ENCODE measurements around the gene SH3PXD2A. TPM values are rescaled to one million over a fixed set of nuclear protein-coding genes. Genes with fewer than 3 reads are reported as not detected.

Gene SH3PXD2A
- polyA plus RNA-seq, 4 donors, result 2.2 to 28.3 (median 8.7) TPM

DNA sequence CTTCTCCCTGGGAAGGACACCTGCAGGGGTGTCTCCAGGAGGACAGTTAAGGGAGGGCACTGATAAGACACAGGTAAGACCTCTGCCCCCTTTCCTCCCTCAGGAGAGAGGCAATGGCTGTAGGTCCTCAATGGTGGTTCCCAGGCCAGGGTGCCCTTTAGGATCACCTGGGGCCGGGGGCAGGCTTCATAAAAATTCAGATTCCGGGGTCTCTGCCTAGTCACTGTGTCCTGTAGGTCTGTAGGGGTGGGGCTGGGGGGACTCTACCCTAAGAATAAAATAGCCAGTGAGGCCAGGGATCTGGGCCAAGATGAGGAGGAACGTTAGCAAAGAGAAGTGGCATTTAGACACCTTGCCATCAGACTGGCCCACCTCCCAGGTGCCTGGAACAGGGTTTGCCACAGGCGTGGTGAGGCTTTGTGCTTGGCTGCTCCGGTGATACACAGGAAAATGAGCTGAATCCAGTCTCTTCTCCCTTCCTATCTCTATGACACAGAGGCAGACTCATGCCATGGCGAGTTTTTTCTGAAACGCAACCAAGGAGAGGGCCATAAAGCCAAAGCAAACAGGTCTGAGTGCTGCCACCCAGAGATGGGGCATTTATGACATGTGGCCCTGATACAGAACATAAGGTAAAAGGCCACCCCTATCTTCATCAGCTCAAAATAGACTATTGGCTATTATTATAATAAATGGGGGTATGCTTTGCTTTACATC, 52.6 kb downstream of the SH3PXD2A start:
- H3K4me1 ChIP-seq (ENCODE audit: control insufficient read depth in 3 of 3, insufficient read depth in 2 of 3, low read depth in 1 of 3, low read length in 2 of 3), result peaks cover 5 to 54% (median 6%) of the 10 kb centered on the region in 3 donors
- H3K27ac ChIP-seq (ENCODE audit: low read depth in 1 of 3, low read length in 2 of 3), result peak overlapping the region in 1 of 3 donors; percentile 68
- DNase-seq (peak; percentile 69 to 74), FAIRE-seq (no peak)
- no peaks in the 10 kb centered on the region for H3K27me3 ChIP-seq (ENCODE audit: control insufficient read depth in 3 of 3, insufficient read depth in 3 of 3, low read length in 3 of 3)
- no peak overlapping the region for H3K4me3 ChIP-seq (ENCODE audit: low read depth in 1 of 3, low read length in 3 of 3)
- peaks cover 0 to 36% (median 0%) of the 10 kb centered on the region in 3 donors for H3K36me3 ChIP-seq (ENCODE audit: control insufficient read depth in 3 of 3, insufficient read depth in 2 of 3, low read depth in 1 of 3, low read length in 3 of 3)
- WGBS, 3 donors, result 47 to 63% (median 48%) methylated on average over 7 of the region's 7 CpGs
- no peaks in the 10 kb centered on the region for H3K9me3 ChIP-seq (ENCODE audit: control insufficient read depth in 2 of 2, insufficient read depth in 1 of 2, low read depth in 1 of 2, low read length in 1 of 2)

DNA sequence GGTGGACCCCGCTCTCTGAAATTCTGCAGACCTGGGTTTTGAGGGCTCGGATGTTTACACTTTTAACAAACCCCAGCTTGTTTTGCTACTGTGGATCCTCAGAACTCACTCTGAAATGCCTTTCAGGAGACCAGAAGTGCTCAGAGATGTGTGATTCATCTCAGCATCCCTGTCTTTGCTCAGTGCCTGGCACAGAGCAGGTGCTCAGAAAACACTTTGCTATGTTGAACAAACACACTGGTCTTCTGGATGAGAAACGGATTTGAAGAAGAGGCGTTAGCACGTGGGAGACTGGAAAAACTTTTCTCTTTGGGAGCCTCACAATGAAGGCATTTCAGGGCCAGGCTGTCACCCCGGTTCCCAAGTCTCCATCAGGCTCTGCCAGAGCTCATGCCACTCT, 53.3 kb downstream of the SH3PXD2A start:
- H3K36me3 ChIP-seq (ENCODE audit: control insufficient read depth in 3 of 3, insufficient read depth in 2 of 3, low read depth in 1 of 3, low read length in 3 of 3), result peaks cover 0 to 40% (median 0%) of the 10 kb centered on the region in 3 donors
- no peaks in the 10 kb centered on the region for H3K27me3 ChIP-seq (ENCODE audit: control insufficient read depth in 3 of 3, insufficient read depth in 3 of 3, low read length in 3 of 3)
- DNase-seq (no peak), FAIRE-seq (no peak)
- peak overlapping the region in 1 of 3 donors; percentile 68 for H3K27ac ChIP-seq (ENCODE audit: low read depth in 1 of 3, low read length in 2 of 3)
- 59 to 77% (median 76%) methylated on average over 6 of the region's 6 CpGs for WGBS, 3 donors
- H3K4me3 ChIP-seq (ENCODE audit: low read depth in 1 of 3, low read length in 3 of 3), result no peak overlapping the region
- peaks cover 5 to 49% (median 6%) of the 10 kb centered on the region in 3 donors for H3K4me1 ChIP-seq (ENCODE audit: control insufficient read depth in 3 of 3, insufficient read depth in 2 of 3, low read depth in 1 of 3, low read length in 2 of 3)
- H3K9me3 ChIP-seq (ENCODE audit: control insufficient read depth in 2 of 2, insufficient read depth in 1 of 2, low read depth in 1 of 2, low read length in 1 of 2), result no peaks in the 10 kb centered on the region

GRCh38 chr10:103800789-103801540, 54.4 kb downstream of the SH3PXD2A start:
- H3K27me3 ChIP-seq (ENCODE audit: control insufficient read depth in 3 of 3, insufficient read depth in 3 of 3, low read length in 3 of 3), result no peaks in the 10 kb centered on the region
- H3K36me3 ChIP-seq (ENCODE audit: control insufficient read depth in 3 of 3, insufficient read depth in 2 of 3, low read depth in 1 of 3, low read length in 3 of 3), result peaks cover 0 to 44% (median 0%) of the 10 kb centered on the region in 3 donors
- H3K4me1 ChIP-seq (ENCODE audit: control insufficient read depth in 3 of 3, insufficient read depth in 2 of 3, low read depth in 1 of 3, low read length in 2 of 3), result peaks cover 5 to 38% (median 6%) of the 10 kb centered on the region in 3 donors
- WGBS, 3 donors, result 16 to 44% (median 22%) methylated on average over 10 of the region's 10 CpGs
- H3K4me3 ChIP-seq (ENCODE audit: low read depth in 1 of 3, low read length in 3 of 3), result no peak overlapping the region
- H3K27ac ChIP-seq (ENCODE audit: low read depth in 1 of 3, low read length in 2 of 3), result peak overlapping the region in 2 of 3 donors; percentile 53 to 69
- no peak for FAIRE-seq
- DNase-seq, result peak; percentile 61 to 69
- no peaks in the 10 kb centered on the region for H3K9me3 ChIP-seq (ENCODE audit: control insufficient read depth in 2 of 2, insufficient read depth in 1 of 2, low read depth in 1 of 2, low read length in 1 of 2)

DNA sequence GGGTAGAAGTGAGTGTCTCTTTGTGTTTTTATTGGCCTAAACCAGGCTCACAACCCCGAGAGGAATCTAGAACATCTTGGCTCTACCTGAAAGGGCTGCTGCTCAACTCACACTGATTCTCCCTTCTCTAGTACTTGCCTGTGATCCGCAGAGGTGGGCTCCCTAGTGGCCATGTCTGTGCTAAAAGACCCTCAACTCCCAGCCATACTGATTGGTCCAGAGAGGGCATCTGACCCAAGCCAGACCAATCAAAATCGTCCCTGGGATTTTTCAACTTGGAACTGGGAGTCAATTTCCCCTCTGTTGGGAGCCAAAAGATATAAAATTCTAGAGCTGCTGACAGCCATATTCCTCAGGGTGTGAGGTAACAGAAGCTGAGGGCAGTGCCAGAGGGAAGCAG, 55.3 kb downstream of the SH3PXD2A start:
- H3K27ac ChIP-seq (ENCODE audit: low read depth in 1 of 3, low read length in 2 of 3), result peak overlapping the region in 2 of 3 donors; percentile 53 to 69

DNA sequence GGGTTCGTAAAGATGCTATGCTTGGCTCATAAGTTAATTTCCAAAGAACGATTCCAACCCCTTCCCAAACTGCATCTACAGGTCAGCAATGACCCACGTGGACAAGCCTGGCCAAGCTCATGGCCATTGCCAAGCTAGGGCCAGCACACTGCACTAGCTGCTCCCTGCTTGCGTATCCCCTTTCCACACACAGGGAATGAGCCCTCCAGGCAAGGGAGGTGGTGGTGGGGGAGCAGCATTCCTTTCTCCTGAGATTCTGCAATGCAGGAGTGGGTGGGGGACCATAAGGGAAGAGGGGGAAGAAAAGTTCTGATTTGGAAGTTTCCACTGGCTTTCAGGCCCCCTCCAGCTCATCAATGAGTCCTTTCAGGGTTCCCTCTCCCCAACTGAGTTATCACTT, 56.0 kb downstream of the SH3PXD2A start:
- Histone ChIP-seq H3K4me1 (ENCODE audit: control insufficient read depth in 3 of 3, insufficient read depth in 2 of 3, low read depth in 1 of 3, low read length in 2 of 3) (peaks cover 5 to 49% (median 10%) of the 10 kb centered on the region in 3 donors), H3K36me3 (ENCODE audit: control insufficient read depth in 3 of 3, insufficient read depth in 2 of 3, low read depth in 1 of 3, low read length in 3 of 3) (peaks cover 0 to 44% (median 0%) of the 10 kb centered on the region in 3 donors), H3K9me3 (ENCODE audit: control insufficient read depth in 2 of 2, insufficient read depth in 1 of 2, low read depth in 1 of 2, low read length in 1 of 2) (no peaks in the 10 kb centered on the region), H3K27ac (ENCODE audit: low read depth in 1 of 3, low read length in 2 of 3) (no peak overlapping the region), H3K27me3 (ENCODE audit: control insufficient read depth in 3 of 3, insufficient read depth in 3 of 3, low read length in 3 of 3) (no peaks in the 10 kb centered on the region), H3K4me3 (ENCODE audit: low read depth in 1 of 3, low read length in 3 of 3) (no peak overlapping the region)
- DNase-seq (no peak), FAIRE-seq (no peak)
- WGBS, 3 donors, result 95 to 96% (median 95%) methylated on average over 4 of the region's 4 CpGs

More for the DNA sequence above, 55.3 kb downstream of the SH3PXD2A start:
- WGBS, 3 donors, result 88 to 95% (median 92%) methylated on average over 3 of the region's 3 CpGs
- H3K27me3 ChIP-seq (ENCODE audit: control insufficient read depth in 3 of 3, insufficient read depth in 3 of 3, low read length in 3 of 3), result no peaks in the 10 kb centered on the region
- DNase-seq (no peak), FAIRE-seq (no peak)
- H3K9me3 ChIP-seq (ENCODE audit: control insufficient read depth in 2 of 2, insufficient read depth in 1 of 2, low read depth in 1 of 2, low read length in 1 of 2), result no peaks in the 10 kb centered on the region
- peaks cover 5 to 41% (median 6%) of the 10 kb centered on the region in 3 donors for H3K4me1 ChIP-seq (ENCODE audit: control insufficient read depth in 3 of 3, insufficient read depth in 2 of 3, low read depth in 1 of 3, low read length in 2 of 3)
- H3K36me3 ChIP-seq (ENCODE audit: control insufficient read depth in 3 of 3, insufficient read depth in 2 of 3, low read depth in 1 of 3, low read length in 3 of 3), result peaks cover 0 to 44% (median 0%) of the 10 kb centered on the region in 3 donors
- H3K4me3 ChIP-seq (ENCODE audit: low read depth in 1 of 3, low read length in 3 of 3), result no peak overlapping the region

DNA sequence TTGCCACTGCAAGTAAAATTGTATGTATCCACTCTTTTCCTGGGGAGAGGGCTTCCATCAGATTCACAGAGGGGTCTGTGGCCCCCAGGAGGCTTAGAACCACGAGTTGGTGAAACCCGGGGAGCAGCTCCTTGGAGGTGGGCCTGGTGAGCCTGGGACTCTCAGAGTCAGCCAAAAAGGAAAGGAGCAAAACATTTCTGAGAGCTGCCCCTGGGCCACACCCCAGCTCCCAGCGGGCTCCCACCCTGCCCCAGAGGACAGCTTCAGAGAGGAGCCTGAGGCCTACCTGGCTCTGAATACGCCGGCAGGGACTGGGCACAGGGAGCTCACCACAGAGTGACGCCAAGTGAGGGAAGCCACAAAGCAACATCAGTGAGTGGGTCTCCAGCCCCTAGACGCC, 56.9 kb downstream of the SH3PXD2A start:
- no peak for FAIRE-seq
- DNase-seq, result no peak
- no peaks in the 10 kb centered on the region for H3K27me3 ChIP-seq (ENCODE audit: control insufficient read depth in 3 of 3, insufficient read depth in 3 of 3, low read length in 3 of 3)
- peaks cover 5 to 48% (median 8%) of the 10 kb centered on the region in 3 donors for H3K4me1 ChIP-seq (ENCODE audit: control insufficient read depth in 3 of 3, insufficient read depth in 2 of 3, low read depth in 1 of 3, low read length in 2 of 3)
- no peak overlapping the region for H3K27ac ChIP-seq (ENCODE audit: low read depth in 1 of 3, low read length in 2 of 3)
- WGBS, 3 donors, result 93 to 98% (median 96%) methylated on average over 7 of the region's 7 CpGs
- H3K4me3 ChIP-seq (ENCODE audit: low read depth in 1 of 3, low read length in 3 of 3), result no peak overlapping the region
- peaks cover 0 to 44% (median 0%) of the 10 kb centered on the region in 3 donors for H3K36me3 ChIP-seq (ENCODE audit: control insufficient read depth in 3 of 3, insufficient read depth in 2 of 3, low read depth in 1 of 3, low read length in 3 of 3)
- H3K9me3 ChIP-seq (ENCODE audit: control insufficient read depth in 2 of 2, insufficient read depth in 1 of 2, low read depth in 1 of 2, low read length in 1 of 2), result no peaks in the 10 kb centered on the region

DNA sequence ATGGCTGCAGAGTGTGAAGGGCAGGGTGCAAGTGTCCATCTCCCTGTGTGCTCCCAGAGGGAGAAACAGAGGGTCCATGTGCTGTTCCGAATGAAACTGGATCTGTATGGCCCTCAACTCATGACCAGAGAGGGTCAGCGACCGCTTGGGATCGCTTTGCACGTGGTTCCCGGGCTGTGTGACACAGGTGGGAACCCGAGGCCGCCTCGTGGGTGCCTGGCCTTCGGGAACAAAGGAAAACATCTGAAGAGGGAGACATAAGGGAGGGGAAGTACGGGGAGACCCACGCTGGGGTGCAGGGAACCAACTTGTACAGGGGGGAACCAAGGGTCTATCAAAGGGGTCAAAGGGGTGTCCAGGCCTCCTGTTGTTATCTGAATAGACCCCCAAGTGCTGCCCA, 57.5 kb downstream of the SH3PXD2A start:
- no peak for FAIRE-seq
- no peaks in the 10 kb centered on the region for H3K9me3 ChIP-seq (ENCODE audit: control insufficient read depth in 2 of 2, insufficient read depth in 1 of 2, low read depth in 1 of 2, low read length in 1 of 2)

DNA sequence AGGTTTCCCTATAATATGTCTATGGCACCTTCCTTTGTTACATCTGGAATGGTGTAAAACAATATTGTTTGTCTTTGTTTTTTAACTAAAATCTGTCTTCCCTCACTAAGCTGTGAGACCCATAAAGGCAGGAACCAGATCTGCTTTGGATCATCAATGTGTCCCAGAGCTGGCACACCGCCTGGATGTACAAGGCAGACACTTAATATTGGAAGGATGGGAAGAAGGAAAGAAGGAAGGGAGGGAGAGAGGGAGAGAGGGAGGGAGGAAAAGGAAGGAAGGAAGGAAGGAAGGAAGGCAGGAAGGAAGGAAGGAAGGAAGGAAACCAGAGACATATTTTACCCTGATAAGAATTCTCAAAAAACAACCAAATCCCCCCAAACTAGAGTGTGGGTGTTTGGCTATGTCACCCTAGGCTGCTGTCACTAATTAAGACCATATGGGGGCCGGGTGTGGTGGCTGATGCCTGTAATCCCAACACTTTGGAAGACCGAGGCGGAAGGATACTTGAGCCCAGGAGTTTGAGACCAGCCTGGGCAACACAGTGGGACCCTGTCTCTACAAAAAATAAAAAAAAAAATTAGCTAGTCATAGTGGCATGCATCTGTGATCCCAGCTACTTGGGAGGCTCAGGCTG, 59.6 kb downstream of the SH3PXD2A start:
- DNase-seq, result no peak
- Histone ChIP-seq H3K9me3 (ENCODE audit: control insufficient read depth in 2 of 2, insufficient read depth in 1 of 2, low read depth in 1 of 2, low read length in 1 of 2) (no peaks in the 10 kb centered on the region), H3K27ac (ENCODE audit: low read depth in 1 of 3, low read length in 2 of 3) (peak overlapping the region in 1 of 3 donors; percentile 88), H3K36me3 (ENCODE audit: control insufficient read depth in 3 of 3, insufficient read depth in 2 of 3, low read depth in 1 of 3, low read length in 3 of 3) (peaks cover 0 to 45% (median 0%) of the 10 kb centered on the region in 3 donors), H3K27me3 (ENCODE audit: control insufficient read depth in 3 of 3, insufficient read depth in 3 of 3, low read length in 3 of 3) (no peaks in the 10 kb centered on the region), H3K4me1 (ENCODE audit: control insufficient read depth in 3 of 3, insufficient read depth in 2 of 3, low read depth in 1 of 3, low read length in 2 of 3) (peaks cover 0 to 55% (median 4%) of the 10 kb centered on the region in 3 donors), H3K4me3 (ENCODE audit: low read depth in 1 of 3, low read length in 3 of 3) (no peak overlapping the region)
- FAIRE-seq, result no peak
- 86 to 97% (median 95%) methylated on average over 4 of the region's 4 CpGs for WGBS, 3 donors

More for the DNA sequence above, 57.5 kb downstream of the SH3PXD2A start:
- WGBS, 3 donors, result 92 to 95% (median 93%) methylated on average over 12 of the region's 12 CpGs
- no peak for DNase-seq
- peaks cover 0 to 44% (median 0%) of the 10 kb centered on the region in 3 donors for H3K36me3 ChIP-seq (ENCODE audit: control insufficient read depth in 3 of 3, insufficient read depth in 2 of 3, low read depth in 1 of 3, low read length in 3 of 3)
- peaks cover 5 to 50% (median 7%) of the 10 kb centered on the region in 3 donors for H3K4me1 ChIP-seq (ENCODE audit: control insufficient read depth in 3 of 3, insufficient read depth in 2 of 3, low read depth in 1 of 3, low read length in 2 of 3)
- no peaks in the 10 kb centered on the region for H3K27me3 ChIP-seq (ENCODE audit: control insufficient read depth in 3 of 3, insufficient read depth in 3 of 3, low read length in 3 of 3)
- no peak overlapping the region for H3K27ac ChIP-seq (ENCODE audit: low read depth in 1 of 3, low read length in 2 of 3)
- no peak overlapping the region for H3K4me3 ChIP-seq (ENCODE audit: low read depth in 1 of 3, low read length in 3 of 3)
